Measurements from ENCODE around the gene TMEM126A.
A peak's percentile ranks its signal among the peaks of the same experiment; 100 is the strongest.
"Not testable (repeated sequence)": the region's sequence is repeated elsewhere in the genome, so short reads cannot be mapped to it uniquely, and the experiment has no call there.

TMEM126A gene

GRCh38 chr11:85661972-85662664, 14.4 kb downstream of the TMEM126A start:
- DNase-seq = no peak

GRCh38 chr11:85663080-85663752, 15.4 kb downstream of the TMEM126A start:
- no peak for DNase-seq

GRCh38 chr11:85663753-85664614, 16.2 kb downstream of the TMEM126A start:
- peak; percentile 88 for DNase-seq

- DNase-seq = peak; percentile 97
Observed at GRCh38 chr11:85664615-85665481, 17.1 kb downstream of the TMEM126A start, which contains the start of gene CREBZF. Gene CREBZF, minus strand, starts transcription at chr11:85665129. Its CDS starts 254 bp downstream, at chr11:85664875.

- no peak for DNase-seq
Observed at GRCh38 chr11:85665733-85666132, 18.0 kb downstream of the TMEM126A start.

- DNase-seq = no peak
Observed at GRCh38 chr11:85666687-85667086, 18.9 kb downstream of the TMEM126A start.

GRCh38 chr11:85668157-85668556, 20.4 kb downstream of the TMEM126A start:
- DNase-seq = no peak

GRCh38 chr11:85670949-85671663, 23.3 kb downstream of the TMEM126A start:
- DNase-seq = not testable (repeated sequence)

GRCh38 chr11:85672105-85672902, 24.5 kb downstream of the TMEM126A start:
- DNase-seq = no peak

- DNase-seq = no peak
Observed at GRCh38 chr11:85673393-85673792, 25.6 kb downstream of the TMEM126A start.

GRCh38 chr11:85679576-85679975, 31.8 kb downstream of the TMEM126A start:
- no peak for DNase-seq

GRCh38 chr11:85680897-85681296, 33.1 kb downstream of the TMEM126A start:
- DNase-seq = no peak

GRCh38 chr11:85682330-85683305, 34.9 kb downstream of the TMEM126A start:
- DNase-seq = peak; percentile 81

- no peak for DNase-seq
Observed at GRCh38 chr11:85685125-85685819, 37.5 kb downstream of the TMEM126A start.

GRCh38 chr11:85685820-85686459, 38.2 kb downstream of the TMEM126A start, which contains the start of gene CCDC89:
Gene CCDC89, minus strand, starts transcription at chr11:85686195. Its CDS starts 65 bp downstream, at chr11:85686130.
- no peak for DNase-seq

- no peak for DNase-seq
Observed at GRCh38 chr11:85694385-85694980, 46.7 kb downstream of the TMEM126A start.

- no peak for DNase-seq
Observed at GRCh38 chr11:85695546-85695945, 47.8 kb downstream of the TMEM126A start.

GRCh38 chr11:85697747-85698146, 50.0 kb downstream of the TMEM126A start:
- DNase-seq = no peak

Data from stimulated activated CD4-positive, alpha-beta T cell treated with anti-CD3 and anti-CD28 coated beads, Interleukin-15, amount 100 ng/mL, for 24 hours (primary cell).